ENCODE data around the gene OR6N2. TPM values are rescaled to one million over a fixed set of nuclear protein-coding genes. Genes with fewer than 3 reads are reported as not detected.

OR6N2 gene
- total RNA-seq, 1 donor from 2014 or later, result not detected

- DNase-seq, result no peak
Measured at GRCh38 chr1:158754420-158754819, 26.6 kb downstream of the OR6N2 start, which contains the start of gene OR6K6. TSS of gene OR6K6 (plus strand) at chr1:158754720. CDS start at chr1:158754888, 168 bp downstream.

GRCh38 chr1:158752155-158752712, 28.8 kb downstream of the OR6N2 start:
- no peak for DNase-seq

- no peak for DNase-seq
Measured at GRCh38 chr1:158735848-158736247, 45.2 kb downstream of the OR6N2 start.

GRCh38 chr1:158732524-158732923, 48.5 kb downstream of the OR6N2 start:
- DNase-seq, result no peak

GRCh38 chr1:158731707-158732106, 49.3 kb downstream of the OR6N2 start:
- no peak for DNase-seq

- DNase-seq, result no peak
Measured at GRCh38 chr1:158730453-158730852, 50.6 kb downstream of the OR6N2 start.

- DNase-seq, result no peak
Measured at GRCh38 chr1:158728510-158729225, 52.3 kb downstream of the OR6N2 start.

GRCh38 chr1:158724442-158724841, 56.6 kb downstream of the OR6N2 start:
- no peak for DNase-seq

Small RNA genes lying within 50 kb of the gene (small RNA-seq; reads per million reads assigned to genes)
- not detected for gene OR2AQ1P

Other genes with a start within 250 kb of the OR6N2 start
- not detected for gene OR6Y1, start 226.8 kb downstream of the OR6N2 start, total RNA-seq
- not detected for gene OR6P1, start 210.6 kb downstream of the OR6N2 start, total RNA-seq
- gene OR10X1, start 201.3 kb downstream of the OR6N2 start, total RNA-seq, result not detected
- not detected for gene OR10Z1, start 175.9 kb downstream of the OR6N2 start, total RNA-seq
- gene SPTA1, start 94.5 kb downstream of the OR6N2 start, total RNA-seq, result 0.94 TPM
- not detected for gene OR6K2, start 80.6 kb downstream of the OR6N2 start, total RNA-seq
- not detected for gene OR6K3, start 60.5 kb downstream of the OR6N2 start, total RNA-seq
- not detected for gene OR6K6, start 26.5 kb downstream of the OR6N2 start, total RNA-seq
- not detected for gene OR6N1, start 9.0 kb downstream of the OR6N2 start, total RNA-seq
- gene MNDA, start 50.1 kb upstream of the OR6N2 start, total RNA-seq, result 4.2 TPM
- gene PYHIN1, start 150.3 kb upstream of the OR6N2 start, total RNA-seq, result not detected
- gene IFI16, start 228.7 kb upstream of the OR6N2 start, total RNA-seq, result 23.4 TPM

Measured in occipital lobe (tissue), 3 donors.